Hematopoietic multipotent progenitor cell treated with erythropoietin and hydrocortisone succinate and interleukin-3 and kit ligand, for 8 days (in vitro differentiated cells): ENCODE data around the gene SPI1.

Source experiments
- DNase-seq: peaks from one replicate; pipeline ENCODE4 v3.0.0-alpha.2; 2015

The SPI1 gene

DNA sequence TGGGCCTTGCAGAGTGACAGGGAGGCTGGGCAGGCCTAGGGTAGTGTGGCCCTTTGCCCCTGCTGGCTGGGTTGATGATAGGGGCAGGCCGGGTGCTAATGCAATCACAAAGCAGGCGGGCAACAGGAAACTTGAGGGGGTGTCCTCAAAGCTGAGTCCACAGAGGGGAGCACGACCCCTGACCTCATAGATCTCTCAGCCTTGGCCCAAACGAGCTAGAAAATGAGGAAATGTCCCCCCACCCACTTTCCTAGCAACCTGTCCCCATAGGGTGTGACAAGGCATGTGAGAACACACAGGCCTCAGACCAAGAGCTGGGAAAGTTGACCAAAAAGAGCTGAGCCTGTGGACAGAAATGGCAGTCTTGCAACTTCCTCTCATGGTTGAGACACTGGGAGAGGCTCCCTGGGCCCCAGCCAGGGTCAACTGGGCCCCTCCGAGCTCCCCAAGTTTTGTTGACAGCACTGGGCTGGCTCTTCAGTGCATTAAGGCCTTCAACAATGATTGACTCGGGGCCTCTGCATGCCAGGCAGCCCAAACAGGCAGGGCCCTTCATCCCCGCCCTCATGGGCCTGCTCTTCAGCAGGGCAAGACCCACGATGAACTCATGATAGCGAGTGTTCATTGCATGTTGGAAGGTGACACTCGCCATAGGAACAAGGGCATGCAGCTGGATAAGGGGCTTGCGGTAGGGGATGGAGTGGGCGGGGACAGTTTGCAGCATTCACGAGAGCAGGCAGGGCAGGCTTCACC is 9.8 kb upstream of the SPI1 start:
- peak; percentile 22 for DNase-seq

DNA sequence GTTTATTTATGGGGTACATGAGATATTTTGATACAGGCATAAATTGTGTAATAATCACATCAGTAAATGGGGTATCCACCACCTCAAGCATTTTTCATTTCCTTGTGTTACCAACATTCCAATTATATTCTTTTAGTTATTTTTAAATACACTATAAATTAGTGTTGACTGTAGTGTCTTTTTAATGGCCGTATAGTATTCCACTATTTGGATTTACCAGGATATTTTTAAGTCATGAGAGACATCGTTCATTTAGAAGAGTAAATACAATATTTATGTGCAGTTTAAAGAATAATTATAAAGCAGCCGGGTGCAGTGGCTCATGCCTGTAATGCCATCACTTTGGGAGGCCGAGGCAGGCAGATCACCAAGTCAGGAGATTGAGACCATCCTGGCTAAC is 6.2 kb upstream of the SPI1 start:
- DNase-seq, result no peak

DNA sequence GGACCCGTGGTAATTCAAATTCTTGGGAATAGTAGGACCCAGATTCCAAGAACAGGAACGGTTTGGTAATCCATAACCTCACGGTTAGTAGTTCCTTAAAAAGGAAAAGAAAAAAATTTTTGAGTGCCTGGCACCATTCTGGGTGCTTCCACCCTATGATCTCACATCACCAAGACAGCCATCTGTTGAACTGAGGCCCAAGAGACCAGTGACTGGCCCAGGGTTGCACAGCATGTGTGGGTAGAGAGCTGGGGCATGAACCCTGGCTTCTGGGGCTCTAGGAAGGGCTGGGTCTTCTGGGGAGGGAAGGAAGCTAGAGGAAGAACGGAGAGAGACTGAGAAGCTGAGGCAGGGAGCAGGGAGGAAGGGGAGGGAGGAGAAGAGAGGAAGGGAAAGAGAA is 4.7 kb upstream of the SPI1 start:
- no peak for DNase-seq

DNA sequence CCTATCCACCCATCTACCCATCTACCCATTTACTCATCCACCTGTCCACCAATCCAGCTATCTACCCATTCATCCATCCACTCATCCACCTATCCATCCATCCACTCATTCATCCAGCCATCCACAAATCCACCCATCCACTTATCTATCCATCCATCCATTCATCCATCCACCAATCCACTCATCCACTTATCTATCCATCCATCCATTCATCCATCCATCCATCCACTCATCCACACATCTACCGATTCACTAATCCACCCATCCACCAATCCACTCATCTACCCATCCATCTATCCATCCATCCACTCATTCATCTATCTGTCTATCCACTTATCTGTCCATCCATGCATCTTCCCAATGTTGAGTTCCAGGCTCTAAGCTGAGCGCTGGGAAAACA is 1.7 kb upstream of the SPI1 start:
- DNase-seq, result no peak

DNA sequence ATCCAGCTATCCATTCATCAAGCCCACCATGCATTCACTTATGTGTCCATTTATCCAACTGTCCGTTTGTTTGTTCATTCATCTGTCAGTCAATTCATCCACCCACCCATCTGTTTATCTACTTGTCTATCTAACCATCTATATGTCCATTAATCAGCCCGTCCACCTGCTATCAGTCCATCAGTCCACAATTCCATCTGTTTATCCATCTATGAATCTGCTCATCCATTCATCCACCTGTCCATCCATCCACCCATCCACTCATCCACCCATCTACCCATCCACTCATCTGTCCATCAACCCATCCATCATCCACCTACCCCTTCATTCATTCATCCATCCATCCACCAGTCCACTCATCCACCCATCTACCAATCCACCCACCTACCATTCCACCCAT is 970 bp upstream of the SPI1 start:
- no peak for DNase-seq

DNA sequence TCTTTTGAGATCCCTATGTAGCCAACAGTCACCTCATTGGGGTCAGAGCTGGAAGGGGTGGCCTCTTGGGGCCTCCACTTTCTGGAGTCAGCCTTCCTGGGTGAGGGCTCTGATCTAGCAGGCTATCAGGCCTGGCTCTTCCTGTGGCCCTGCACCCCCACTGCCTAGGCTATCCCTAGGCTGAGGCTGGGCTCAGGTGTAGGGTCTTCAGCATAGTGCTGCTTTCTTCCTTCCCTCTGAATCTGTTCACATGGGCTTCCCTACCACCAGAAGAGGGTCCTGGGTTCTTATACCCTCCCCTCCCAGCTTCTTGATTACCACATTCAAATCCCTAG is 456 bp upstream of the SPI1 start:
- no peak for DNase-seq

DNA sequence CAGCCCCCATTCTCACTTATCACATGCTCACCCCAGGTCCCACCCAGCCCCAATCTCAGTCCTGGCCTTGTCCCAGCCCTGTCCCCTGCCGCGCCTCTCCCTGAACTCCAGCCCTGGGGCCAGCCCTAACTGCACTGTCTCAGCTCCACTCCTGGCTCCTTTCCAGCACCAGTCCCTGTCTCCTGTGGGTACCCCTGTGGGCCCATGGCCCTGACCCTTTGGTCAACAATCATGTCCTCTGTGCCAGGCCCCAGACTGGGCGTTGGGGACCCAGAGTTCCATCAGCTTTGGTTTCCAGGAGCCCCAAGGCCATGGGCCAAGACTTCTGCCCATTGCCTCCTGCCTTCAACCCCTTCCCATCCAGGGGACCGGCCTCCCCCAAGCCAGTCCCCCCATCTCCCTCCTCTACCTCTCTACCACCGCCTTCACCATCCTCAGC is 757 bp downstream of the SPI1 start:
- DNase-seq, result peak; percentile 45

DNA sequence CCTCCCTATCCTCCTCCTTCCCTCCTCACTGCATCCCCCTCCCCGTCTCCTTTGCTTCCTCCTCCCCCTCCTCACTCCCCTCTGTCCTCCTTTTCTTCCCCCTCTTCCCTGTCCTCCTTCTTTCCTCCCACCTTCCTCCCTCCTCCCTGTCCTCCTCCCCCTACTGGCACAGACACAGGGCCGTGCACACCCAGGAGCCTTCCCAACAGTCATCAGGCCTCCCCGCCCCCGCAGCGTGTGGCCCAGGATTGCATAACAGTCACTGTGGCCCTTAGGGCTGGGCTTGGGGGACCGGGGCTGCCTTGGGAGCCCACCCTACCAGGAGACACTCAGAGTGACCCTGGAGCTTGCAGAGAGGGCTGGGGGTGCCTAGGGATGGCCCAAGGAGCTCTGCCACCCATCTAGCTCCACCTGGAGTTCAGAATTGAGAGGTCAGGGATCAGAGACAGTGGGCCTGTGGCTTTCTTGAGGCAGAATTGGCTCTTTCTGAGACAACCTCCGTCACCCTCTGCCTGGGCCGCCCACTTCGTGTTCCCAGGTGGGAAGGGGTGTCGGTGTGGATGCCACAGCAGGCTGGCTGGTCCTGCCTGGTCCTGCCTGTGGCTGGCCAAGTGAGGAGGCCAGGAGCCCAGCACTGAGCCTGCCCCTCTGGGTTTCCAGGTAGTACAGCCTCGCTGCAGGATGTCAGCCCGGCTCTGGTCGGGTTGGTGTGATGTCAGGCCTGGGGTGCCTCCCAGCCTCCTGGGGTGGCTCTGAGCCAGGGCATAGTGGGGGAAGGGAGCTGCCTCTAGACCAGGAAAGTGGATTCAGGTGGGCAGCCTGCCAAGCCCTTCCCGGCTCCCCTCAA is 1.6 kb downstream of the SPI1 start:
- peak; percentile 56 for DNase-seq

DNA sequence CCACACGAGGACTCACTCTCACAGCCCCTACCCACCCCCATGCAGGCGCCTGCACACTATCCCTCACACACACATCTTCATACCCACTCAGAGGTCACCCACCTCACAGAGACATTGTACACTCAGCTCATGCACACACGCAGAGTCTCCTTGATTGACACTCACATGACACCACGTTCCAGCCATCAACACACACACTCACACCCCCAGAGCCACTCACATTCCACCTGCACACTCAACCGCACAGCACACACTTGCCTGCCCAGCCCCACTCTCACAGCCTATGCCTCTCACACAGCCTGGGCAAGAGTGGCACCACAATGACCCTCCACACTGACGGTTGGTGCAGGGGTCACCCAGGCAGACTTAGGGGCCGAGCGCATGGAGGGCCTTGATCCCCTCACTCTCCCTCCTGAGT is 2.2 kb downstream of the SPI1 start:
- no peak for DNase-seq

DNA sequence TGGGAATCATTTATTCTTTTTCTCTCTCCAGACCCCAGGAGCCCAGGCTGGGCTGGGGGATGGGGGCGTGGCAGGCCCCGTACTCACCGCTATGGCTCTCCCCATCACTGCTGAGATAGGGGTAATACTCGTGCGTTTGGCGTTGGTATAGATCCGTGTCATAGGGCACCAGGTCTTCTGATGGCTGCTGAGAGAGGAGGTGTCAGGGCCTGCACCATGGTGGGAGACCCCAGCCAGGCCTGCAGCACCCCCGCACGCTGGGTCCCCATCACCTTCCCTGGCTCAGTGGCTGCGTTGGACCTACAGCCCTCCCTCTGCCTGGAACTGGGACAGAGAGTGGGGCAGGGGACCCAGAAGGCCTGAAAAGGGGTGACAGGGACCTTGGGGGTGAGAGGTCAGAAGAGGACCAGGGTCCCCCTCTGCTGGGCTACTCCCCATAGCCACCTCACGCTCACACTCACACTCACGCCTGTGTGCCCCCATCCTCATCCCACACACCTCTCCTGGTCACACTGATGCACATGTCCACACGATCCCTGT is 2.7 kb downstream of the SPI1 start:
- DNase-seq, result no peak

DNA sequence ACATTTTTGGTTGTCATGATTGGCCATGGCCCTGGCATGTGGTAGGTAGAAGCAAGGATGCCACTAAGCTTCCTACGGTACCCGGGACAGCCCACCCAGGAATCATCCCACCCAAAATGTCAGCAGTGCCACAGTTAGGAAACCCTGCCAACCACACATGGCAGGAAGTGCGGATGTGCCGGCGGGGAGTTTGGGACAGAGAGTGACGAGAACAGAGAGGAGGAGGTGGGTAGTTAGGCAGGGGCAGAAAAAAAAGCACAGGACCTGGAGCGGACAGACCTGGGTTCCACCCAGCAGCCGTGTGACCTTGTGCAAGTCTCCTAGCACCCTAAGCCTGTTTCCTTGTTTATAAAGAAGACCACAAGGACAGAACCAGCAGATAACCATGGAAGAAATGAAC is 3.3 kb downstream of the SPI1 start:
- DNase-seq, result no peak

DNA sequence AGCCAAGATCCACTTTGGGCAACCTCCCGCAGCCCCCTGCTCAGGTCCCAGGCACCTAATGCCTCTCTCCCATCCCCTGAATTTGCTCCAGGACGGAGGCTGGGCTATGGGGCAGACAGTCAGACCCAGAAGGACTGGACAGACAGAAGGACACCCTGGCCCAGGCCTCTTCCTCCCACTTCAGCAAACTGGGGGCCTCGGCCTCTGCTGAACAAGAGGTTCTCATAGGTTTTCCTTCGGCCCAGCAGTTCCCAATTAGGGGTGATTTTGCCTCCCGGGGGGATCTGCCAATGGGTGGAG is 3.7 kb downstream of the SPI1 start:
- DNase-seq, result no peak

DNA sequence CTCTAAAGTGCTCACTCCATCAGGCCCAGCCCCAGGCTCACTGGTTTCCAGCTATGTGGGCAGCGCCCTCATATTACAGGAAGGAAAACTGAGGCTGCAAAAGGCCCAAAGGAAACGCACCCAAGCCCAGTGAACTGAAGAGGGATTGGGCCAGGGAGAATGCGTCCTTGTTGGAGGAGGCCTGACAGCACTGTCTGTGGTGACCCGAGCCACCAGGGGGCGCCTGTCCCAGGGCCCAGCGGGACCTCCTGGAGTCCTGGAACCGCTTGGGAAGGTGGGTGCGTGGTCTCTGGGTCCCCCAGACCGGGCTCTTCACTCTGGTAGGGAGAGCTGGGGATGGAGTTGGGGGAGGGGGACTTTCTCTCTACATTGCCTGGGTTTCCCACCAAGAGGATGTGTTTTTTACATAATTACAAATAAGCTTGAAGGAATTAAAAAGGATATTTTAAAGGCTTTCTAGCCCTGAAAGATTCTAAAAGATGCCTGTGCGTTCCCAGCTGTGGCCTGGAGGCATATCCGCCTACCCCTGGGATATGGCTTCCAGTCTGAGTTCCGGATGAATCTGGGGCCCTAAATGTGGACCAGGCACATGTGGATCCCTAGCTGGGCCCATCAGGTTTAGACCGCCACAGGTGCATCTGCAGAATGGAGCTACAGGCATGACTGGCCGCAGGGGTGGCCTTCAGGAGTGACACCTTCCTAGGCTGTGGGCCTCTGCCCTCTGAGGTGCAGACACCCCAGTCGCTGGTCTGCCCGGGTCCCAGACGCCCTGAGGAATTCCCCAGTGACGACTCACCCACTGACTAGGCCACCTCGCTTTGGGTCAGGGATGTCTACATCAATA is 4.2 kb downstream of the SPI1 start:
- DNase-seq, result peak; percentile 71

DNA sequence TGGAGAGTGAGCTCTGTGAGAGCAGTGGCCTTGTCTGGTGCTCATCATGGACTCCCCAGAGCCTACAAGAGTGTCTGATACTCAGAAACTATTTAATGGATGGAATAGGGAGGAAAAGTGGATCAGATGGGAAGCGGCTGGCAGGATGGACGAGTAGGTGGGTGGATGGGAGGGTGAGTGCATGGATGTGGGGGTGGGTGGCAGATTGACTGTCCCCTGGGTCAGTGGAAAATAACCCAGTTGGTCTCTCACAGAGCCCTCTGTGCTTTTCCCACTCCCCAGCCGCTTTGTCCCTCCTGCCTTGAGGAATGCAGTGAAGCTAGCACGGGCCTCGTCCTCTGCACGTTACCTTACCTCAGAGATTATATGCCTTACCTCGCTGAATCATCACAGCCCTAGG is 5.9 kb downstream of the SPI1 start:
- no peak for DNase-seq

DNA sequence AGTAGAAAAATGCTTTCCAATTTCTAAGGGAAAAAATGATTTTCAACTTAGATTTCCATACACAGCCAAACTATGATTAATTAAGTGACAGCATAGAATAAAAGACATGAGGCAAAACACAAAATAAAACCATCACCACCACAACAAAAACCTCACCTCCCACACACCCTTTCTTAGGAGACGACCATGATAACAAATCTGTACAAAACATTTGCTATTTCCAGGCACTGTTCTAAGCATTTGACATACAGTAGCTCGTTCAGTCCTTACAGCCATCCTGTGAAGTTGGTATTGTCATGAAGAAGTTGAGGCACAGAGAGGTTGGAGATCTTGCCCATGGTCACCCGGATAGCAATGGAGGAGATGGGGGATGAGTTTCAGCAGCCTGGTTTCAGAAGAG is 8.7 kb downstream of the SPI1 start:
- peak; percentile 7 for DNase-seq

DNA sequence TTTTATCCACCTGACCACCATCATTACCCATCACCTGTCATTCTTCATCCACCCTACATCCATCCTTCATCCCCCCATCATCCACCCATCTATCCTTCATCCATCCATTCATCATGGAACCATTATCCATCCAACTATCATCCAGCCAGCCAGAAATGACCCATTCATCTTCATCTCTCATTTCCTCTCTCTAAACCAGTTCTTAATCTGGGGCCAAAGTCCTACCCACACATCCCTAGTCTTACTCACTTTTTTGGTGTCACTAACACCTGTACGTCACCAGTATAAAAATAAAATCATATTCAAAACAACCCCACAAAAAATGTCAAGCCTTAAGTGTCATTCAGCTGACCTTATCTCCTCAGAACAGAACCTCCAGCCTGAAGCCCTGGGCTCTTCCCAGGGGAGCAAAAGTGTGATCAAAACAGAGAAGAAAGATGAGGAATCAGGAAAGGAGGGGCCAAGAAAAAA is 12.3 kb downstream of the SPI1 start:
- DNase-seq, result no peak

DNA sequence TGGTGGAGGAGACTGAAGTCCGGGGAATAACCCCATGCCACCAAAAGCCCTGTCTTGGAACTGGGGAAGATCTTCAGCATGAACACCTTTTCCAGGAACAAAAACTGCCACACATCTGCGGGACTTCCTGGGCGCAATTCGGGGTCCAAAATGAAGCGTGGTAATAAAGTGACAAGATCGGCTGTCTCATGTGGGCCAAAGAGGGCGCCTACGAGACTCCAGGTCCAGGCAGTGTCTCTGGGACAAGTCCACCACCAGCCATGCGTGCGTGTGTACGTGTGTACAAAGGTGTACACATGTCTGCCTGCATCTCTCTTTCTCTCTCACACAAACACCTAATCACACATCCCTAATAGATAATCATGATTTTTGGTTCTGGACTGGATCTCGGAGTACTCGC is 16.9 kb downstream of the SPI1 start:
- no peak for DNase-seq

DNA sequence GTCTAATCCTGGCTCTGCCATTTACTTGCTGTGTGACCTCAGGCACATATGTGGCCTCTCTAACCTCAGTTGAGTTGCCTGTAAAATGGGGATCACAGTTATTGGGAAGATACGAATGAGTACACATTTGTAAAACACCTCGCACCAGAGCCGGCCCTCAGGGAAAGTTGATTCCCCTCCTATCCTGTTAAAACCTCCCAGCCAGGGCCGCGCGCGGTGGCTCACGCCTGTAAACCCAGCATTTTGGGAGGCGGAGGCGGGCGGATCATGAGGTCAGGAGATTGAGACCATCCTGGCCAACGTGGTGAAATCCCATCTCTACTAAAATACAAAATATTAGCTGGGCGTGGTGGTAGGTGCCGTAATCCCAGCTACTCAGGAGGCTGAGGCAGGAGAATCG is 18.0 kb downstream of the SPI1 start:
- DNase-seq, result no peak

DNA sequence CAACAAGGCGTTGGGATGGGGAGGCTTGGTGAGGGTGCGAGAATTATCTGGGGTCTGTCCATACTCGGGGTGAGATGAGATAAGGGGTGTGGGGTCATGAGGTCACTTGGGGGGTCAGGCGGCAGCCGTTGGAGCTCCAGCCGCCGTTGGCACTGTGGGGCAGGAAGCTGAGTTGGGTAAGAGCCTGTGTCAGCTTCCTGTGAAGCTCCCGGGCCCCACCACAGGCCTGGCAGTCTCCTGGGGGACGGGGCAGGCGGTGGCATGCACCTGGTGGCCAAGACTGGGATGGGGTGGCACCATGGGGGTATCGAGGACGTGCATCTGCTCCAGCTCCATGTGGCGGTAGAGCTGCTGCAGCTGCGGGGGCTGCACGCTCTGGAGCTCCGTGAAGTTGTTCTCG is 18.8 kb downstream of the SPI1 start:
- no peak for DNase-seq

DNA sequence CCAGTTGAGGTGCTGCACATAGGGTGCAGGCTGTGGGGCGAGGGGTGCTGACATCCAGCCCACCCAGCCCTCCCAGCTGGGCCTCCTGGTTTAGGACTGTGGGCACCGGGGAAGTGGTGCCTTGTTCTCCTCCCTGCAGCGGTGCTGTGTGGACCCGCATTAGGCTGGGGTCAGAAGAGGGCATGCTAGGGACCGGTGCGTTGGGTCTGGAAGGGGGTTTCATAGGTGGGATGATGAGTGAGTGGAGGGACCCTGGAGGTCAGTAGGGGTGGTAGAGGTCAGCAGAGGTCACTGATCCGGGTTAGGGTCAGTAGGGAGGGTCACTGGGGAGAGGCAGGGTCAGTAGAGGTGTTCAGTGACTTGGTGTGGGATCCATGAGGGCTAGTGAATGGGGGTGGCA is 19.2 kb downstream of the SPI1 start:
- DNase-seq, result no peak

DNA sequence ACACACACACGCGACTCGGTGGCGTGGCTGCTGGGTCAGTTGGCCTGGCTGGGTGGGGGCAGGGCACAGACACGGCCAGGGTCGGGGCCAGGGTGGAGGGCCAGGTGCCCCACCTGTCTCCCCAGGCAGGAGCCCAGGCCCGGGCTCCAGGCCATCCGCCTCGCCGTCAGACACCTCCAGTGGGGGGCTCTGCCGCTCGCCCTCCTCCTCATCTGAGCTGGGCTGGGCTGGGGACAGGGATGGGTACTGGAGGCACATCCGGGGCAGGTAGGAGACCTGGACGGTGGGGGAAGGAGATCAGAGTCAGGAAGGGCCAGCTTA is 19.7 kb downstream of the SPI1 start:
- DNase-seq, result no peak

DNA sequence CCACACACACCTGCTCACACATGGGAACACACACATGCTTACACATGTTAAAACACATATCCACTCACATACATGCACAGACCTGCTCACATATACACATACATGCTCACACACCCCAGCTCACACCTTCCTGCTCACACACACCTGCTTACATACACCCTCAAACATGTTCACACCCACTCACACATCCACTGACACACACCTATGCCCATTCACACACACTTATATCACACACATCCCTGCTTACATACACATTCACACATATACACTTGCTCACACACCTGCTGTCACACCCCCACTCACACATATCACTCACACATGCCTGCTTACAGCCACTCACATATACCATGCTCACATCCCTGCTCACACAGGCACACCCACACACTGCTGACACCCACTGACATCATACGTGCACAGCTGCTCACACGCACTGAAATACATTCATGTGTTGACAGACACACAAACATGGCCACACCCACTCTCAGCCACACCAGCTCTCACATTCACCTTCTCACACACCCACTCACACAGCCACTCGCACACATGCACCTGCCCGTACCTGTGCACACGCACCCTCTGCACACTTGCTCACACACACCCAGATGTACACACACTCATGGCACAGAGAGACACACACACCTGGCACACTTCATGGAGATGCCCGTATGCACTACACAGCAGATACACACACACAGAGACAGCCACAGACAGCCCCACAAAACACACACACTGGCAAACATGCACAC is 20.2 kb downstream of the SPI1 start:
- no peak for DNase-seq

DNA sequence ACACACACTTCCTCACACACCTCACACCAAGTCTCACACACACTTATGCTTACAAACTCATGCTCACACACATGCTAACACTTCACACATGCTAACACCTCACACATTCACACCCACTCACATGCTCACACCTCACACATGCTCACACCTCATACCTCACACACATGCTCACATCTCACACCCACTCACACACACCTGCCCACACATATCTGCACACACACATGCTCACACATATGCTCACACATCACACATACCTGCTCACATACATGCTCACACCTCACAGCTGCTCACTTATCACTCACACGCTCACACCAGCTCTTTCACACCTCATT is 21.4 kb downstream of the SPI1 start:
- no peak for DNase-seq
